D721Med (cell line): ENCODE data around the gene INSM2.

Experiments used
- DNase-seq: peaks from one replicate; pipeline ENCODE4 v3.0.0; 2011; ENCODE audit warnings: low spot score; ENCODE audit not compliant: insufficient read length
- FAIRE-seq: peaks from 2 replicates; lab custom pipeline; 2011; peaks lifted over from hg19 to GRCh38; lab: Jason Lieb, UNC
- TF ChIP-seq, protein P1 (sequence below): IDR thresholded peaks from 2 replicates; pipeline ENCODE4 v1.5.1; 2012; ENCODE audit warnings: mild to moderate bottlenecking, control low read depth; ENCODE audit not compliant: insufficient read depth; ENCODE audit errors: missing control alignments

Gene INSM2

DNA sequence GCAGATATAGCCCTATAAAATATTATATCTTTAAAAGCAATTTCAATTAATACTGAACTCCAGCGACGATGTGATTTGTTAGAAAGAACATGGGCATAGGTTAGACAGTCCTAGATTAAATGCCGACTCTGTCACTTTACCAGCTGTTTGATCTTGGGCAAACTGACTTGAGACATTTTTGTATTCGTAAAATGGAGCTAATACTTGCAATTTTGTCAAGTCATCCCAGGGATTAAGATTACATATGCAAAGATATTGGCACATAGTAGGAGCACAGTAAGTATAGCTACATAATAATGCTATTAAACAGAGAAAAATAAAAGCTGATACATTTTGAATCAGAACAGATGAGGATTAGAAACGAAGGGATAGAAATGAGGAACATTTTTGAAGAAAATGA is 9.0 kb downstream of the INSM2 start:
- no peak for DNase-seq
- TF ChIP-seq, protein P1, sequence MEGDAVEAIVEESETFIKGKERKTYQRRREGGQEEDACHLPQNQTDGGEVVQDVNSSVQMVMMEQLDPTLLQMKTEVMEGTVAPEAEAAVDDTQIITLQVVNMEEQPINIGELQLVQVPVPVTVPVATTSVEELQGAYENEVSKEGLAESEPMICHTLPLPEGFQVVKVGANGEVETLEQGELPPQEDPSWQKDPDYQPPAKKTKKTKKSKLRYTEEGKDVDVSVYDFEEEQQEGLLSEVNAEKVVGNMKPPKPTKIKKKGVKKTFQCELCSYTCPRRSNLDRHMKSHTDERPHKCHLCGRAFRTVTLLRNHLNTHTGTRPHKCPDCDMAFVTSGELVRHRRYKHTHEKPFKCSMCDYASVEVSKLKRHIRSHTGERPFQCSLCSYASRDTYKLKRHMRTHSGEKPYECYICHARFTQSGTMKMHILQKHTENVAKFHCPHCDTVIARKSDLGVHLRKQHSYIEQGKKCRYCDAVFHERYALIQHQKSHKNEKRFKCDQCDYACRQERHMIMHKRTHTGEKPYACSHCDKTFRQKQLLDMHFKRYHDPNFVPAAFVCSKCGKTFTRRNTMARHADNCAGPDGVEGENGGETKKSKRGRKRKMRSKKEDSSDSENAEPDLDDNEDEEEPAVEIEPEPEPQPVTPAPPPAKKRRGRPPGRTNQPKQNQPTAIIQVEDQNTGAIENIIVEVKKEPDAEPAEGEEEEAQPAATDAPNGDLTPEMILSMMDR, result no peak
- FAIRE-seq, result no peak

- FAIRE-seq (peak; percentile 61), DNase-seq (no peak)
- TF ChIP-seq, protein P1, result no peak
Measured at GRCh38 chr14:35549551-35549950, 15.6 kb downstream of the INSM2 start.

DNA sequence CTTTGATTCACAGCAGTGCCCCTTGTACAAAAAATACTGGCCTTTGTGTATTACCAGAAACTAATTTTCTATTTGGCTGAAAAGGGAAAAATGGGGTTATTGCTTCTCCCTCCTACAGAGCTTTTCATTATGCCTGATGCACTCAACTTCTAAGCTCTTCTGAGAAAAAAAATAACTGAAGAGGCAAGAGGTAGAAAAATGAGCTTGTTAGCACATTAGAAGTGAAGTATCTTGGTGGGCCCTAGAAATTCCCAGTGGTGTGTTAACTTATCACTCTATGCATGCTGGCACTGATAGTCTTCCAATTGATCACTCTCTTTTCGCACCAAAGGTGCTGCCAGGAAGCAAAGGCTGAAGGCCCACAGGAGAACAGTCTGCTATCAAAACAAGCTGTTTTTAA is 17.1 kb downstream of the INSM2 start:
- TF ChIP-seq, protein P1, result no peak
- DNase-seq (no peak), FAIRE-seq (no peak)

- TF ChIP-seq, protein P1, result no peak
- FAIRE-seq (no peak), DNase-seq (no peak)
Measured at GRCh38 chr14:35553808-35554207, 19.8 kb downstream of the INSM2 start.

GRCh38 chr14:35556548-35556947 is 22.6 kb downstream of the INSM2 start:
- FAIRE-seq (peak; percentile 95), DNase-seq (no peak)
- TF ChIP-seq, protein P1, result no peak

DNA sequence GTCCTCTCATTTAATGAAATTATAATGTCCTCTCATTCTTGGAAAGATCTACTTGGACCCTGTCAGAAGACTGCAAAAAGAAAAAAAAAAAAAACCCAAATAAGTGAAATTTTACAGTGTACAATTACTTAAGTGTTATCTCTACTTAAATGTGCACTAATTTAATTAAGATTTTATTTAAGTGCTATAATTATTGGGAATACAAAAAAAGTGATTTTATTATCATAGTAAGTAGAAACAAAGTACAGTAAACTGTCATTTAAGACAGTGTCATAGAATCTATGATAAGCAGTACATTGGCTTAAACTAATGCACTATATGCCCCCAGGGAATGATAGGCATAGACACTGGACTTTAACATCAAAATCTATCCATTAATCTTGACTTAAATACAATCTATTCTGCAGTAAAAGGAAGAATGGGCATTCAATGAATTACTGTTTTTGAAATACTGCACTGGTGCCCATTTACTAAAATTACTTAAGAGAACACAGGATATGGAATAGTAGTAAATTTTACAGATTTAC is 23.3 kb downstream of the INSM2 start:
- FAIRE-seq (no peak), DNase-seq (no peak)
- TF ChIP-seq, protein P1, result no peak

DNA sequence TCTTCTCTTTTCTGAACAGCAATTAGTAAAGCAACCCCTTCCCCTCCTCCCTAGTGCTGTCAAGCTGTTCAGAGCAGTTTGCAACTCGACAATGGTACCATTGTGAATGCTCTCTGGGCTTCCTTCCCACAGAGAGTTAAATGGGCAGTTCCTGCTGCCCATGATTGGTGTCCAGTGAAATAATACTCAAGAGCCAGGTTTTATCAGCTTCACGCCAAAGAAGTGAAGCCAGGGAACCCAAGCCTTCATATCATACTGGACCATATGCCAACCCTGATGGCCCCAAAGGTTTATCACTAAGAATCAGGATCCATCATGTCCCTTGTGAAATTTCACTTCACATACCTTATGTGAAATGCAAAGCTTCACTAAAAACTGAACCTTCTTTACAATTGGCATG is 24.7 kb downstream of the INSM2 start:
- FAIRE-seq, result no peak
- DNase-seq, result no peak
- TF ChIP-seq, protein P1, result no peak
